Thyroid gland (tissue), 4 donors: ENCODE data around the gene DHRS12. TPM values are rescaled to one million over a fixed set of nuclear protein-coding genes. Genes with fewer than 3 reads are reported as not detected.

Experiments
- DNase-seq, 2 donors: peaks; one replicate each; pipeline ENCODE4 v3.0.0-alpha.2; 2019
- H3K27ac ChIP-seq, 3 donors: fragments of 200-600 bp; sonication (generic); 1 replicate in 2 of 3; 2 replicates in 1 of 3; pipeline ENCODE4 v1.5.1; 2016 to 2019; ENCODE audit warnings: mild to moderate bottlenecking in 1 of 3, moderate library complexity in 1 of 3
- H3K27me3 ChIP-seq: fragments of 200-600 bp; sonication (generic); one replicate; pipeline ENCODE4 v1.5.1; 2019
- H3K36me3 ChIP-seq, 2 donors: fragments of 200-600 bp; sonication (generic); one replicate each; pipeline ENCODE4 v1.5.1; 2016 to 2019
- H3K4me1 ChIP-seq, 2 donors: fragments of 200-600 bp; sonication (generic); one replicate each; pipeline ENCODE4 v1.5.1; 2017 to 2019
- H3K4me3 ChIP-seq, 3 donors: fragments of 200-600 bp; sonication (generic); replicated peaks in 1 of 3; 1 replicate in 2 of 3; 2 replicates in 1 of 3; pipeline ENCODE4 v1.5.1; 2016; ENCODE audit warnings: mild to moderate bottlenecking in 1 of 3
- H3K9me3 ChIP-seq: fragments of 200-600 bp; sonication (generic); one replicate; pipeline ENCODE4 v1.5.1; 2017
- CTCF ChIP-seq, 6 experiments: fragments of 200-600 bp in 3 of 6; fragments of 450-650 bp in 3 of 6; sonication (generic) in 3 of 6; IDR thresholded peaks; one replicate each; pipeline ENCODE4 v1.5.1; 2016 to 2019; ENCODE audit warnings: antibody characterized with exemption in 6 of 6, mild to moderate bottlenecking in 2 of 6, inconsistent platforms in 1 of 6, moderate library complexity in 1 of 6
- POLR2A ChIP-seq, 2 donors: fragments of 450-650 bp; IDR thresholded peaks; one replicate each; pipeline ENCODE4 v1.6.1; 2017; ENCODE audit warnings: antibody characterized with exemption in 2 of 2, mild to moderate bottlenecking in 2 of 2, moderate library complexity in 1 of 2
- WGBS, 2 donors: methylation state at CpG; one replicate each; pipeline ENCODE4 v1.1.5; 2017; 5-methylcytosine and 5-hydroxymethylcytosine counted together
- intact Hi-C: fragments of 100-400 bp; cut with DNase I; formaldehyde crosslinking; loops from one replicate; pipeline ENCODE4 v1.15.1; 2023
- total RNA-seq, 4 donors: library from RNA; depleted of rRNA; stranded (reverse); fragments of >200 nt; gene quantifications; one replicate each; pipeline ENCODE4 v1.2.3, GENCODE V29; 2016

Gene DHRS12
- total RNA-seq, 4 donors from 2014 or later, result 23.1 to 34.2 (median 27.4) TPM

DNA sequence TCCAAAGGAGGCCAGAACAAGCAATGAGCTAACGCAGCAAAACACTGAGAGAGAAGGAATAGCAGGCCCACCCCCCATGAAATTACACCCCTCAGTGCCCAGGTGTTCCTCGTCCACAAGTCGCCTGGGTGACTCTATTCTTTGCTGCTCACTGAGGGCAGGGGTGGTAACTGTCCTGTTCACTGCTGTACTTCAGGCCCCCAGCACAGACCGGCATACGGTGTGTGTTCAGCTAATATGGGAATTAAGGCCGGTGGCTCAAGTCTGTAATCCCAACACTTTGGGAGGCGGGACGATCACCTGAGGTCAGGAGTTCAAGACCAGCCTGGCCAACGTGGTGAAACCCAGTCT, 31.9 kb downstream of the DHRS12 start:
- H3K36me3 ChIP-seq, result no peaks in the 10 kb centered on the region
- intact Hi-C loops, result no loop called here

DNA sequence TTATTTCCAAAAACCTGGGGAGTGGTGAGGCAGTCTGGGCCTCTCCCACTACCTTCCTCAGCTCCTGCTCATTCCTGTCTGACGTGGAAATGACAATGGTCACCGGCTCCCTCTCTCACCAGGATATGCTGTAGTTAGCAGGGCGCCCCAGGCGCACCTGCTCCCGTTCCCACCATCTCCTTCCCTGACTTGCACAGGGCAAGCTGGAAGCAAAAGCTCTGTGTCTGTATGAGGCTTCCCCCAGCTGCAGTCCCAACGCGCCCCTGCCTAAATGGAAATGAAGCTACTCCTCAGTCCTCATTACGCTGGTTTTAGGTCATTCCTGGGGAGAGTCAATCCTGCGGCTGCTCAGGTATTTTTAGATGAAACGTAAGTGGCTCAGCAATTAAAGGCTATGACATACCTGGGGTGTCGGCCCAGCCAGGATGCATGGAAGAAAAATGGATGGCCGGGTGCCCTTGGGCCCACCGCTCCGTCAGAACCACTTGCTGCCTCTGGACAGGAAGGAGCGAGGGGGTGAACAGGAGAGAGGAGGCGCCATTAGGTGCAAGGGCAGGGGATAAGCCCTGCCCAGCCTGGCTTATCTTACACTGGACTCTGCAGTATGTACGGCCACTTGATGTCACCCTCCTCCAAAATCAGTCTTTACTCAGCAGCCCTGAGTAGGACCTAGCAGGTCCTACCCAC, 32.4 kb downstream of the DHRS12 start:
- WGBS, 2 donors, result 92% methylated on average over 16 to 17 of the region's 17 CpGs
- peak overlapping the region in 2 of 3 donors; percentile 95 to 100 for H3K27ac ChIP-seq

More for the DNA sequence above, 31.9 kb downstream of the DHRS12 start:
- DNase-seq, result no peak
- H3K4me3 ChIP-seq, result no peak overlapping the region
- H3K9me3 ChIP-seq, result no peaks in the 10 kb centered on the region
- TF ChIP-seq POLR2A (IDR thresholded peaks at IDR 0.05) (no peak), CTCF (IDR thresholded peaks at IDR 0.05) (no peak)
- 90 to 93% methylated on average over 9 of the region's 9 CpGs for WGBS, 2 donors
- peak overlapping the region in 1 of 3 donors; percentile 100 for H3K27ac ChIP-seq
- peaks cover 29 to 30% of the 10 kb centered on the region in 2 donors for H3K4me1 ChIP-seq
- H3K27me3 ChIP-seq, result no peaks in the 10 kb centered on the region

GRCh38 chr13:51770681-51771417, 33.1 kb downstream of the DHRS12 start:
- Histone ChIP-seq H3K27ac (peak overlapping the region; percentile 95 to 100 (median 99)), H3K27me3 (no peaks in the 10 kb centered on the region), H3K9me3 (no peaks in the 10 kb centered on the region), H3K36me3 (no peaks in the 10 kb centered on the region), H3K4me3 (no peak overlapping the region), H3K4me1 (peaks cover 29 to 32% of the 10 kb centered on the region in 2 donors)
- intact Hi-C loops, result no loop called here
- DNase-seq, result no peak
- TF ChIP-seq CTCF (IDR thresholded peaks at IDR 0.05) (no peak), POLR2A (IDR thresholded peaks at IDR 0.05) (no peak)
- WGBS, 2 donors, result 90 to 95% methylated on average over 11 of the region's 11 CpGs

More for the DNA sequence above, 32.4 kb downstream of the DHRS12 start:
- H3K27me3 ChIP-seq, result no peaks in the 10 kb centered on the region
- TF ChIP-seq CTCF (IDR thresholded peaks at IDR 0.05) (no peak), POLR2A (IDR thresholded peaks at IDR 0.05) (no peak)
- H3K9me3 ChIP-seq, result no peaks in the 10 kb centered on the region
- H3K4me3 ChIP-seq, result no peak overlapping the region
- H3K36me3 ChIP-seq, result no peaks in the 10 kb centered on the region
- H3K4me1 ChIP-seq, result peaks cover 29 to 30% of the 10 kb centered on the region in 2 donors
- intact Hi-C loops, result no loop called here
- no peak for DNase-seq

GRCh38 chr13:51770160-51770559, 33.8 kb downstream of the DHRS12 start:
- no peaks in the 10 kb centered on the region for H3K27me3 ChIP-seq
- WGBS, 2 donors, result 82 to 87% methylated on average over 6 of the region's 6 CpGs
- H3K36me3 ChIP-seq, result no peaks in the 10 kb centered on the region
- DNase-seq, result no peak
- peak overlapping the region; percentile 95 to 100 (median 99) for H3K27ac ChIP-seq
- no peak for TF ChIP-seq CTCF (IDR thresholded peaks at IDR 0.05)
- TF ChIP-seq POLR2A (IDR thresholded peaks at IDR 0.05), result no peak
- intact Hi-C loops, result no loop called here
- H3K4me3 ChIP-seq, result no peak overlapping the region
- H3K9me3 ChIP-seq, result no peaks in the 10 kb centered on the region
- H3K4me1 ChIP-seq, result peaks cover 33 to 39% of the 10 kb centered on the region in 2 donors
